Liver (tissue), 3 donors: ENCODE results near the gene UNC93A.

ENCODE experiments used
- CTCF ChIP-seq: fragments of 150-350 bp; IDR thresholded peaks from 2 replicates; pipeline ENCODE4 v1.5.1; 2017; ENCODE audit warnings: improper control_type of control experiment, low read depth, low read length; ENCODE audit not compliant: missing input control
- EGR1 ChIP-seq, 2 donors: IDR thresholded peaks; 2 replicates each; pipeline ENCODE4 v1.6.1; 2016 to 2018; ENCODE audit warnings: antibody characterized with exemption in 2 of 2, low read depth in 2 of 2
- GABPA ChIP-seq, 2 donors: IDR thresholded peaks in 1 of 2; conservative IDR thresholded peaks in 1 of 2; 2 replicates each; pipeline ENCODE4 v1.6.1; 2016; ENCODE audit warnings: antibody characterized with exemption in 2 of 2, mild to moderate bottlenecking in 1 of 2, moderate library complexity in 1 of 2
- JUND ChIP-seq, 2 donors: IDR thresholded peaks; 2 replicates each; pipeline ENCODE4 v1.6.1; 2016; ENCODE audit warnings: antibody characterized with exemption in 2 of 2
- RAD21 ChIP-seq, 2 donors: IDR thresholded peaks; 2 replicates each; pipeline ENCODE4 v1.6.1; 2016; ENCODE audit warnings: antibody characterized with exemption in 2 of 2, mild to moderate bottlenecking in 2 of 2
- REST ChIP-seq: IDR thresholded peaks from 2 replicates; pipeline ENCODE4 v1.6.1; 2016; ENCODE audit warnings: antibody characterized with exemption, mild to moderate bottlenecking
- TAF1 ChIP-seq: conservative IDR thresholded peaks from 2 replicates; pipeline ENCODE4 v1.6.1; 2016; ENCODE audit warnings: antibody characterized with exemption, mild to moderate bottlenecking
- YY1 ChIP-seq: IDR thresholded peaks from 2 replicates; pipeline ENCODE4 v1.6.1; 2016; ENCODE audit warnings: antibody characterized with exemption, mild to moderate bottlenecking
- ZBTB33 ChIP-seq: IDR thresholded peaks from 2 replicates; pipeline ENCODE4 v1.6.1; 2016; ENCODE audit warnings: antibody characterized with exemption
- donor health status: healthy.
- donor health status: healthy.

- no peak for TF ChIP-seq CTCF
- TF ChIP-seq GABPA (IDR thresholded peaks at IDR 0.05 in 1 of 2, conservative IDR thresholded peaks at IDR 0.05 in 1 of 2), result no peak
- TF ChIP-seq TAF1, result no peak
- no peak for TF ChIP-seq ZBTB33
- TF ChIP-seq JUND (IDR thresholded peaks at IDR 0.05), result no peak
- TF ChIP-seq EGR1 (IDR thresholded peaks at IDR 0.05; ENCODE audit: low read depth in 2 of 2), result no peak
- TF ChIP-seq REST, result no peak
- TF ChIP-seq RAD21 (IDR thresholded peaks at IDR 0.05), result no peak
- TF ChIP-seq YY1, result no peak
These were observed 16.8 kb upstream of the UNC93A start for GRCh38 chr6:167274270-167274669.
